Naive B cell (primary cell): ENCODE data around the gene AP2A2. TPM values are rescaled to one million over a fixed set of nuclear protein-coding genes. Genes with fewer than 3 reads are reported as not detected.

ENCODE experiments used
- ATAC-seq, 2 donors: fragments of 150-1000 bp; cut with Tn5 transposase; 2 replicates each; pipeline ENCODE4 v1.10.0; 2021; ENCODE audit warnings: low read depth in 2 of 2, mild to moderate bottlenecking in 2 of 2, moderate library complexity in 2 of 2
- DNase-seq: peaks from one replicate; pipeline ENCODE4 v3.0.0; 2022
- H3K27ac Mint-ChIP-seq, 6 donors: one replicate each; pipeline ENCODE4 v1.8.0; 2020 to 2022; ENCODE audit warnings: mild to moderate bottlenecking in 6 of 6, mixed read lengths in 6 of 6, moderate library complexity in 5 of 6, inconsistent platforms in 2 of 6
- H3K27me3 Mint-ChIP-seq, 3 donors: one replicate each; pipeline ENCODE4 v1.8.0; 2021 to 2022; ENCODE audit warnings: mixed read lengths in 3 of 3, mild to moderate bottlenecking in 1 of 3
- H3K36me3 Mint-ChIP-seq, 2 donors: one replicate each; pipeline ENCODE4 v1.8.0; 2020 to 2022; ENCODE audit warnings: mixed read lengths in 2 of 2, inconsistent platforms in 1 of 2, mild to moderate bottlenecking in 1 of 2
- H3K4me1 Mint-ChIP-seq, 3 donors: one replicate each; pipeline ENCODE4 v1.8.0; 2020 to 2022; ENCODE audit warnings: mixed read lengths in 3 of 3, inconsistent platforms in 1 of 3, mild to moderate bottlenecking in 1 of 3, moderate library complexity in 1 of 3
- H3K4me3 Mint-ChIP-seq, 8 donors: one replicate each; pipeline ENCODE4 v1.8.0; 2020 to 2022; ENCODE audit warnings: mild to moderate bottlenecking in 8 of 8, mixed read lengths in 8 of 8, moderate library complexity in 8 of 8, inconsistent platforms in 2 of 8
- H3K9me3 Mint-ChIP-seq, 7 donors: one replicate each; pipeline ENCODE4 v1.8.0; 2020 to 2022; ENCODE audit warnings: mixed read lengths in 7 of 7, mild to moderate bottlenecking in 5 of 7, inconsistent platforms in 2 of 7, moderate library complexity in 1 of 7
- polyA plus RNA-seq, 6 donors: library from polyadenylated mRNA; unstranded; fragments of 300-500 nt; fragmentation: Illumina TruSeq; gene quantifications; one replicate each; pipeline ENCODE4 v1.2.3, GENCODE V29; 2021; ENCODE audit warnings: low read depth in 6 of 6

Gene AP2A2
- polyA plus RNA-seq, 6 donors from 2014 or later: 3.3 to 9.2 (median 4.7) TPM

- DNase-seq (no peak), ATAC-seq (no peak)
- Mint-ChIP-seq H3K9me3 (peaks cover 0 to 8% (median 0%) of the 10 kb centered on the region in 7 donors), H3K27me3 (no peaks in the 10 kb centered on the region), H3K36me3 (no peaks in the 10 kb centered on the region), H3K4me3 (no peak overlapping the region), H3K27ac (peak overlapping the region in 1 of 6 donors; percentile 36), H3K4me1 (peaks cover 0 to 6% (median 0%) of the 10 kb centered on the region in 3 donors)
Measured at GRCh38 chr11:1034456-1035295, 109.0 kb downstream of the AP2A2 start.

GRCh38 chr11:1035577-1036283 lies 110.1 kb downstream of the AP2A2 start:
- Mint-ChIP-seq H3K27me3 (no peaks in the 10 kb centered on the region), H3K4me3 (no peak overlapping the region), H3K36me3 (no peaks in the 10 kb centered on the region), H3K4me1 (peaks cover 0 to 6% (median 0%) of the 10 kb centered on the region in 3 donors), H3K27ac (no peak overlapping the region), H3K9me3 (peaks cover 0 to 8% (median 0%) of the 10 kb centered on the region in 7 donors)
- ATAC-seq (no peak), DNase-seq (no peak)

- peaks cover 0 to 6% (median 0%) of the 10 kb centered on the region in 3 donors for H3K4me1 Mint-ChIP-seq
- H3K36me3 Mint-ChIP-seq: no peaks in the 10 kb centered on the region
- no peak for ATAC-seq
Measured at GRCh38 chr11:1036303-1036923, 110.7 kb downstream of the AP2A2 start, which contains the start of gene MUC6. Gene MUC6 (minus strand): TSS chr11:1036718. CDS start chr11:1036655, 63 bp downstream.

GRCh38 chr11:1036931-1037330 lies 111.3 kb downstream of the AP2A2 start:
- Mint-ChIP-seq H3K36me3 (no peaks in the 10 kb centered on the region), H3K27me3 (no peaks in the 10 kb centered on the region), H3K27ac (no peak overlapping the region), H3K9me3 (peaks cover 0 to 8% (median 0%) of the 10 kb centered on the region in 7 donors), H3K4me1 (peaks cover 0 to 6% (median 0%) of the 10 kb centered on the region in 3 donors), H3K4me3 (no peak overlapping the region)
- DNase-seq: no peak
- no peak for ATAC-seq

More at GRCh38 chr11:1036303-1036923, 110.7 kb downstream of the AP2A2 start, which contains the start of gene MUC6:
- H3K27ac Mint-ChIP-seq: no peak within 1 kb of the TSS
- H3K4me3 Mint-ChIP-seq: no peak within 1 kb of the TSS
- peaks cover 0 to 8% (median 0%) of the 10 kb centered on the region in 7 donors for H3K9me3 Mint-ChIP-seq
- DNase-seq: no peak
- H3K27me3 Mint-ChIP-seq: no peaks in the 10 kb centered on the region

- Mint-ChIP-seq H3K4me3 (no peak overlapping the region), H3K9me3 (peaks cover 0 to 2% (median 0%) of the 10 kb centered on the region in 7 donors), H3K36me3 (no peaks in the 10 kb centered on the region), H3K27ac (no peak overlapping the region), H3K27me3 (no peaks in the 10 kb centered on the region), H3K4me1 (peaks cover 0 to under 1% (median 0%) of the 10 kb centered on the region in 3 donors)
- no peak for DNase-seq
- no peak for ATAC-seq
Measured at GRCh38 chr11:1037506-1038055, 111.9 kb downstream of the AP2A2 start.

- Mint-ChIP-seq H3K9me3 (peaks cover 0 to 2% (median 0%) of the 10 kb centered on the region in 7 donors), H3K36me3 (no peaks in the 10 kb centered on the region), H3K27ac (peak overlapping the region in 2 of 6 donors; percentile 49 to 52), H3K27me3 (no peaks in the 10 kb centered on the region), H3K4me1 (no peaks in the 10 kb centered on the region), H3K4me3 (no peak overlapping the region)
- no peak for DNase-seq
- no peak for ATAC-seq
Measured at GRCh38 chr11:1038361-1038760, 112.7 kb downstream of the AP2A2 start.

- Mint-ChIP-seq H3K9me3 (peaks cover 0 to 2% (median 0%) of the 10 kb centered on the region in 7 donors), H3K4me3 (peak overlapping the region in 1 of 8 donors; percentile 43), H3K27me3 (peaks cover 0 to 3% (median 2%) of the 10 kb centered on the region in 3 donors), H3K27ac (no peak overlapping the region), H3K4me1 (no peaks in the 10 kb centered on the region), H3K36me3 (no peaks in the 10 kb centered on the region)
- no peak for DNase-seq
- no peak for ATAC-seq
Measured at GRCh38 chr11:1038921-1039320, 113.3 kb downstream of the AP2A2 start.

- no peak overlapping the region for H3K27ac Mint-ChIP-seq
- no peaks in the 10 kb centered on the region for H3K36me3 Mint-ChIP-seq
- DNase-seq (no peak), ATAC-seq (no peak)
- H3K9me3 Mint-ChIP-seq: peaks cover 0 to 2% (median 0%) of the 10 kb centered on the region in 7 donors
- no peaks in the 10 kb centered on the region for H3K4me1 Mint-ChIP-seq
- no peak overlapping the region for H3K4me3 Mint-ChIP-seq
- peaks cover 0 to 12% (median 6%) of the 10 kb centered on the region in 3 donors for H3K27me3 Mint-ChIP-seq
Measured at GRCh38 chr11:1039481-1040427, 114.1 kb downstream of the AP2A2 start.

- no peak for DNase-seq
- no peaks in the 10 kb centered on the region for H3K4me1 Mint-ChIP-seq
- H3K4me3 Mint-ChIP-seq: no peak overlapping the region
Measured at GRCh38 chr11:1040428-1041148, 114.9 kb downstream of the AP2A2 start.

GRCh38 chr11:1041149-1041467 lies 115.4 kb downstream of the AP2A2 start:
- ATAC-seq: no peak
- Mint-ChIP-seq H3K27me3 (peaks cover 0 to 18% (median 9%) of the 10 kb centered on the region in 3 donors), H3K36me3 (no peaks in the 10 kb centered on the region), H3K4me3 (no peak overlapping the region), H3K9me3 (peaks cover 0 to 5% (median 0%) of the 10 kb centered on the region in 7 donors), H3K27ac (no peak overlapping the region), H3K4me1 (no peaks in the 10 kb centered on the region)
- no peak for DNase-seq

More at GRCh38 chr11:1040428-1041148, 114.9 kb downstream of the AP2A2 start:
- Mint-ChIP-seq H3K9me3 (peaks cover 0 to 5% (median 0%) of the 10 kb centered on the region in 7 donors), H3K27me3 (peaks cover 0 to 16% (median 9%) of the 10 kb centered on the region in 3 donors), H3K36me3 (no peaks in the 10 kb centered on the region), H3K27ac (no peak overlapping the region)
- ATAC-seq: no peak

GRCh38 chr11:1041471-1041870 lies 115.8 kb downstream of the AP2A2 start:
- DNase-seq (no peak), ATAC-seq (no peak)
- Mint-ChIP-seq H3K27ac (no peak overlapping the region), H3K9me3 (peaks cover 0 to 5% (median 0%) of the 10 kb centered on the region in 7 donors), H3K27me3 (peaks cover 2 to 21% (median 9%) of the 10 kb centered on the region in 3 donors), H3K4me3 (no peak overlapping the region), H3K36me3 (no peaks in the 10 kb centered on the region), H3K4me1 (no peaks in the 10 kb centered on the region)
